GM12892 (cell line): ENCODE measurements around the gene STARD10.

ENCODE experiments used
- POLR2A ChIP-seq: IDR thresholded peaks from 2 replicates; pipeline ENCODE4 v1.6.1; 2011; ENCODE audit warnings: low read depth, low read length, control low read depth
- POLR2AphosphoS5 ChIP-seq: IDR thresholded peaks from 2 replicates; pipeline ENCODE4 v1.6.1; 2011; ENCODE audit warnings: low read depth, low read length, control low read depth

- no peak for TF ChIP-seq POLR2A
- TF ChIP-seq POLR2AphosphoS5: no peak
These were observed 83.6 kb downstream of the STARD10 start for GRCh38 chr11:72710278-72710677.
